ENCODE data around the gene MDH2.

- TF ChIP-seq, protein P1, sequence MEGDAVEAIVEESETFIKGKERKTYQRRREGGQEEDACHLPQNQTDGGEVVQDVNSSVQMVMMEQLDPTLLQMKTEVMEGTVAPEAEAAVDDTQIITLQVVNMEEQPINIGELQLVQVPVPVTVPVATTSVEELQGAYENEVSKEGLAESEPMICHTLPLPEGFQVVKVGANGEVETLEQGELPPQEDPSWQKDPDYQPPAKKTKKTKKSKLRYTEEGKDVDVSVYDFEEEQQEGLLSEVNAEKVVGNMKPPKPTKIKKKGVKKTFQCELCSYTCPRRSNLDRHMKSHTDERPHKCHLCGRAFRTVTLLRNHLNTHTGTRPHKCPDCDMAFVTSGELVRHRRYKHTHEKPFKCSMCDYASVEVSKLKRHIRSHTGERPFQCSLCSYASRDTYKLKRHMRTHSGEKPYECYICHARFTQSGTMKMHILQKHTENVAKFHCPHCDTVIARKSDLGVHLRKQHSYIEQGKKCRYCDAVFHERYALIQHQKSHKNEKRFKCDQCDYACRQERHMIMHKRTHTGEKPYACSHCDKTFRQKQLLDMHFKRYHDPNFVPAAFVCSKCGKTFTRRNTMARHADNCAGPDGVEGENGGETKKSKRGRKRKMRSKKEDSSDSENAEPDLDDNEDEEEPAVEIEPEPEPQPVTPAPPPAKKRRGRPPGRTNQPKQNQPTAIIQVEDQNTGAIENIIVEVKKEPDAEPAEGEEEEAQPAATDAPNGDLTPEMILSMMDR (IDR thresholded peaks at IDR 0.05): no peak
- no peak for TF ChIP-seq POLR2A (IDR thresholded peaks at IDR 0.05)
Measured at GRCh38 chr7:76051840-76052239, 3.9 kb downstream of the MDH2 start.
